ELR (cell line): ENCODE data around the gene POFUT2.

Source experiments
- DNase-seq: peaks from one replicate; pipeline ENCODE4 v3.0.0-alpha.2; 2015; ENCODE audit warnings: low read depth

POFUT2 gene

GRCh38 chr21:45287438-45288391 lies at the start of gene POFUT2:
TSS of gene POFUT2 (minus strand) at chr21:45287895. CDS start at chr21:45287871, 24 bp downstream.
- peak; percentile 93 for DNase-seq

GRCh38 chr21:45336870-45337269 lies 49.2 kb upstream of the POFUT2 start:
- DNase-seq, result no peak

- no peak for DNase-seq
Observed at GRCh38 chr21:45336535-45336810, 48.8 kb upstream of the POFUT2 start.

GRCh38 chr21:45335761-45336534 lies 48.3 kb upstream of the POFUT2 start:
- no peak for DNase-seq

- DNase-seq, result no peak
Observed at GRCh38 chr21:45335151-45335760, 47.6 kb upstream of the POFUT2 start.

- DNase-seq, result no peak
Observed at GRCh38 chr21:45334591-45335081, 46.9 kb upstream of the POFUT2 start.

GRCh38 chr21:45334134-45334533 lies 46.4 kb upstream of the POFUT2 start:
- DNase-seq, result no peak

GRCh38 chr21:45333583-45334121 lies 46.0 kb upstream of the POFUT2 start:
- DNase-seq, result no peak

- DNase-seq, result no peak
Observed at GRCh38 chr21:45332981-45333582, 45.4 kb upstream of the POFUT2 start.

GRCh38 chr21:45332415-45332814 lies 44.7 kb upstream of the POFUT2 start:
- DNase-seq, result no peak

GRCh38 chr21:45331531-45332147 lies 43.9 kb upstream of the POFUT2 start:
- DNase-seq, result no peak

GRCh38 chr21:45330851-45331261 lies 43.2 kb upstream of the POFUT2 start:
- no peak for DNase-seq

GRCh38 chr21:45330075-45330781 lies 42.5 kb upstream of the POFUT2 start:
- peak; percentile 85 for DNase-seq

- no peak for DNase-seq
Observed at GRCh38 chr21:45329261-45330074, 41.8 kb upstream of the POFUT2 start.

GRCh38 chr21:45328198-45329091 lies 40.8 kb upstream of the POFUT2 start:
- no peak for DNase-seq

- no peak for DNase-seq
Observed at GRCh38 chr21:45327441-45328197, 39.9 kb upstream of the POFUT2 start.

GRCh38 chr21:45326891-45327440 lies 39.3 kb upstream of the POFUT2 start:
- DNase-seq, result no peak
